Dermis microvascular lymphatic vessel endothelial cell (primary cell): ENCODE measurements around the gene RIC8B. TPM values are rescaled to one million over a fixed set of nuclear protein-coding genes. Genes with fewer than 3 reads are reported as not detected.

Source experiments
- DNase-seq, 2 donors: peaks; one replicate each; pipeline versions ENCODE4 v3.0.0 to v3.0.0-alpha.2; 2010; ENCODE audit warnings: low read depth in 2 of 2
- total RNA-seq: library from RNA; depleted of rRNA; stranded (reverse); fragments of >200 nt; gene quantifications from 2 replicates; pipeline ENCODE4 v1.2.1, GENCODE V29; 2014

Gene RIC8B
- total RNA-seq, 1 donor from 2014 or later = 8.2 TPM

GRCh38 chr12:106758349-106759110 lies 16.0 kb upstream of the RIC8B start:
- no peak for DNase-seq

GRCh38 chr12:106759526-106760183 lies 14.8 kb upstream of the RIC8B start:
- DNase-seq = no peak

- peak in 1 of 2 donors; percentile 6 for DNase-seq
Observed at GRCh38 chr12:106760184-106760531, 14.3 kb upstream of the RIC8B start.

GRCh38 chr12:106764220-106764619 lies 10.3 kb upstream of the RIC8B start:
- DNase-seq = no peak

- DNase-seq = peak in 1 of 2 donors; percentile 8
Observed at GRCh38 chr12:106764738-106765137, 9.7 kb upstream of the RIC8B start.

GRCh38 chr12:106766393-106766826 lies 8.1 kb upstream of the RIC8B start:
- peak; percentile 6 to 72 for DNase-seq

GRCh38 chr12:106767206-106767605 lies 7.3 kb upstream of the RIC8B start:
- DNase-seq = no peak

- DNase-seq = no peak
Observed at GRCh38 chr12:106767954-106768822, 6.3 kb upstream of the RIC8B start.

GRCh38 chr12:106769078-106769477 lies 5.4 kb upstream of the RIC8B start:
- DNase-seq = no peak

- no peak for DNase-seq
Observed at GRCh38 chr12:106769546-106769945, 4.9 kb upstream of the RIC8B start.

- peak; percentile 29 to 39 for DNase-seq
Observed at GRCh38 chr12:106771425-106771824, 3.1 kb upstream of the RIC8B start.

GRCh38 chr12:106773286-106774004 lies 1.0 kb upstream of the RIC8B start:
- no peak for DNase-seq

GRCh38 chr12:106774808-106775524 lies 484 bp downstream of the RIC8B start:
- DNase-seq = no peak

- DNase-seq = no peak
Observed at GRCh38 chr12:106776897-106777296, 2.4 kb downstream of the RIC8B start.

GRCh38 chr12:106780010-106780631 lies 5.6 kb downstream of the RIC8B start:
- peak in 1 of 2 donors; percentile 14 for DNase-seq

GRCh38 chr12:106782619-106783018 lies 8.1 kb downstream of the RIC8B start:
- DNase-seq = no peak

- no peak for DNase-seq
Observed at GRCh38 chr12:106783515-106783914, 9.0 kb downstream of the RIC8B start.

GRCh38 chr12:106790020-106790419 lies 15.5 kb downstream of the RIC8B start:
- no peak for DNase-seq

GRCh38 chr12:106791531-106791930 lies 17.0 kb downstream of the RIC8B start:
- DNase-seq = peak; percentile 34 to 67

- DNase-seq = no peak
Observed at GRCh38 chr12:106794369-106794768, 19.9 kb downstream of the RIC8B start.
